HEK293 (cell line): ENCODE results near the gene FRMPD2.

ENCODE experiments used
- SP2 ChIP-seq: fragments of 450-650 bp; formaldehyde crosslinking; IDR thresholded peaks from 2 replicates; pipeline ENCODE4 v1.5.1; 2016; ENCODE audit warnings: missing biosample characterization, missing genetic modification characterization
- ZBTB10 ChIP-seq: fragments of 450-650 bp; formaldehyde crosslinking; IDR thresholded peaks from 2 replicates; pipeline ENCODE4 v1.5.1; 2016; ENCODE audit warnings: missing biosample characterization, missing genetic modification characterization
- ZNF513 ChIP-seq: fragments of 450-650 bp; IDR thresholded peaks from 2 replicates; pipeline ENCODE4 v1.5.1; 2018; ENCODE audit warnings: missing biosample characterization, missing genetic modification characterization
- ZNF549 ChIP-seq: fragments of 450-650 bp; IDR thresholded peaks from 2 replicates; pipeline ENCODE4 v1.5.1; 2018; ENCODE audit warnings: missing biosample characterization, missing genetic modification characterization, mild to moderate bottlenecking, inconsistent platforms, moderate library complexity

GRCh38 chr10:48209241-48209640 lies 65.3 kb downstream of the FRMPD2 start:
- TF ChIP-seq ZNF513 (no peak), ZBTB10 (tag by site-specific recombination) (no peak), SP2 (tag by site-specific recombination) (no peak), ZNF549 (no peak)
